Measurements from ENCODE around the gene TRIM4.

DNA sequence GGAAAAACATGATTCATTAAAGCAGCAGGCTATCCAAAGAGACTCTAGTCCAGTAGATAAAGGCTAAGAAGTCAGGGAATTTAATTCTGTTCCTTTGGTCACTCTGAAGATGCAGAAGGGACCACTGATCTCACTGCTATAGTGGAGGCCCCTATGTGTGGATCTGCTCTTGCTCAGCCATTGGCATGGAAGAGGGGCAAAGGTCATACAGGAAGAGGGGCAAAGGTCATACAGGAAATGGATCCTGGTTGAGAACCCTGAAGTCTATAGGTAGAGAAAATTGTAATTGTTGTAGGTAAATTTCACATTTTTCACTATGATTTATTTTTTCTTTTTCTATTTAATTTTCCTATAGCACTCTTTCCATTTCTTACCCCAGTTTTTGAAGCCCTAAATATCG lies 64.1 kb downstream of the TRIM4 start:
- TF ChIP-seq, protein P1, sequence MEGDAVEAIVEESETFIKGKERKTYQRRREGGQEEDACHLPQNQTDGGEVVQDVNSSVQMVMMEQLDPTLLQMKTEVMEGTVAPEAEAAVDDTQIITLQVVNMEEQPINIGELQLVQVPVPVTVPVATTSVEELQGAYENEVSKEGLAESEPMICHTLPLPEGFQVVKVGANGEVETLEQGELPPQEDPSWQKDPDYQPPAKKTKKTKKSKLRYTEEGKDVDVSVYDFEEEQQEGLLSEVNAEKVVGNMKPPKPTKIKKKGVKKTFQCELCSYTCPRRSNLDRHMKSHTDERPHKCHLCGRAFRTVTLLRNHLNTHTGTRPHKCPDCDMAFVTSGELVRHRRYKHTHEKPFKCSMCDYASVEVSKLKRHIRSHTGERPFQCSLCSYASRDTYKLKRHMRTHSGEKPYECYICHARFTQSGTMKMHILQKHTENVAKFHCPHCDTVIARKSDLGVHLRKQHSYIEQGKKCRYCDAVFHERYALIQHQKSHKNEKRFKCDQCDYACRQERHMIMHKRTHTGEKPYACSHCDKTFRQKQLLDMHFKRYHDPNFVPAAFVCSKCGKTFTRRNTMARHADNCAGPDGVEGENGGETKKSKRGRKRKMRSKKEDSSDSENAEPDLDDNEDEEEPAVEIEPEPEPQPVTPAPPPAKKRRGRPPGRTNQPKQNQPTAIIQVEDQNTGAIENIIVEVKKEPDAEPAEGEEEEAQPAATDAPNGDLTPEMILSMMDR (conservative IDR thresholded peaks at IDR 0.05; ENCODE audit: low read length): no peak
- TF ChIP-seq EZH2phosphoT487 (IDR thresholded peaks at IDR 0.05; ENCODE audit: borderline replicate concordance): no peak
